Stimulated activated CD4-positive, alpha-beta T cell treated with anti-CD3 and anti-CD28 coated beads, TNF-alpha, amount 100 ng/mL, for 4 hours (primary cell): ENCODE measurements around the gene INA.

Source experiments
- DNase-seq, 3 experiments: peaks; one replicate each; pipeline ENCODE4 v3.0.0-alpha.2; 2020; ENCODE audit warnings: low read depth in 3 of 3

Gene INA

GRCh38 chr10:103276251-103276895 is 565 bp upstream of the INA start:
- no peak for DNase-seq

GRCh38 chr10:103277713-103278536 is 987 bp downstream of the INA start:
- DNase-seq: no peak

- DNase-seq: no peak
These were observed 1.5 kb downstream of the INA start for GRCh38 chr10:103278537-103278823.

- DNase-seq: peak in 2 of 3 experiments; percentile 3 to 30
These were observed 1.9 kb downstream of the INA start for GRCh38 chr10:103278862-103279298.

GRCh38 chr10:103280031-103280430 is 3.1 kb downstream of the INA start:
- DNase-seq: no peak

- DNase-seq: no peak
These were observed 3.6 kb downstream of the INA start for GRCh38 chr10:103280506-103280905.

GRCh38 chr10:103281753-103282152 is 4.8 kb downstream of the INA start:
- no peak for DNase-seq

GRCh38 chr10:103282961-103283360 is 6.0 kb downstream of the INA start:
- no peak for DNase-seq

- DNase-seq: no peak
These were observed 7.2 kb downstream of the INA start for GRCh38 chr10:103284170-103284569.

- no peak for DNase-seq
These were observed 11.1 kb downstream of the INA start for GRCh38 chr10:103287992-103288391.

- DNase-seq: no peak
These were observed 14.7 kb downstream of the INA start for GRCh38 chr10:103291588-103291987.

- DNase-seq: no peak
These were observed 18.6 kb downstream of the INA start for GRCh38 chr10:103295374-103296015.

GRCh38 chr10:103307594-103307993 is 30.7 kb downstream of the INA start:
- no peak for DNase-seq

GRCh38 chr10:103310197-103310596 is 33.3 kb downstream of the INA start:
- DNase-seq: no peak

- no peak for DNase-seq
These were observed 39.1 kb downstream of the INA start for GRCh38 chr10:103316087-103316486.

- DNase-seq: no peak
These were observed 51.0 kb downstream of the INA start for GRCh38 chr10:103327906-103328305.

GRCh38 chr10:103333934-103334520 is 57.1 kb downstream of the INA start:
- DNase-seq: no peak

- no peak for DNase-seq
These were observed 57.6 kb downstream of the INA start for GRCh38 chr10:103334567-103334966.

GRCh38 chr10:103336370-103336769 is 59.4 kb downstream of the INA start:
- DNase-seq: no peak
